ENCODE measurements around the gene OPCML. TPM values are rescaled to one million over a fixed set of nuclear protein-coding genes. Genes with fewer than 3 reads are reported as not detected.

Gene OPCML
- total RNA-seq, 1 experiment from 2014 or later, result 0.94 TPM

DNA sequence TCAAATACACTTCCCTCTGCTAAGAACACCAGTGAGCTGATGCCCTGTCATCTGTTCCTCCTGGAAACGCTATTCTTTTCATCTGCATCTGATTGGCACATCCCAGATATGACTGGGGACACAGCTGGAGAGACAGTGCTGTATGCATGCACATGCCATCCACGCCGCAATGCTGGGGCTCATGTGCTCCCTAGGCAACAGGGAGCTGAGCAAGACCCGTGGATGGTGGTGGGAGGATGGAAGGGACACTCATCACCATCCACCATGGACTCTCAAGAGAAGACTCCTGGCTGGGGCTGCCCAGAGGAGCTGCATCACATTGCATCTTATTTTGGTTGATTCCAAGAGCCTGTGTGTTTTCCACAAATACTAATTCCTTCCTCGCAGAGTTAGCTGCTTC, 534.9 kb downstream of the OPCML start:
- H3K27me3 Mint-ChIP-seq (ENCODE audit: low read depth), result peaks cover 62% of the 10 kb centered on the region
- H2AK5ac ChIP-seq (ENCODE audit: insufficient read length, low read length), result no peak overlapping the region
- H2BK120ac ChIP-seq (ENCODE audit: low read depth, low read length, poor library complexity, severe bottlenecking), result no peak overlapping the region
- no peak overlapping the region for H4K8ac ChIP-seq (replicated peaks; ENCODE audit: insufficient read length, low read depth, low read length)
- H3K36me3 Mint-ChIP-seq (ENCODE audit: insufficient read depth in 1 of 3, low read depth in 3 of 3), result peaks cover 0 to 5% (median 0%) of the 10 kb centered on the region in 3 experiments; a peak in 2 of 7 replicates
- peaks cover 3% of the 10 kb centered on the region; the same call in 1 of the 2 replicates for H3K4me1 ChIP-seq (ENCODE audit: insufficient read depth, low read length)
- no peak overlapping the region for H3K4ac ChIP-seq (ENCODE audit: low read depth, low read length)
- no peak overlapping the region for H3K56ac ChIP-seq (ENCODE audit: insufficient read length, low read depth, low read length)
- H4K91ac ChIP-seq (ENCODE audit: insufficient read length, low read depth, low read length), result no peak overlapping the region
- H3K4me1 Mint-ChIP-seq, result peaks cover 30 to 36% of the 10 kb centered on the region in 2 experiments
- no peak overlapping the region for H3K27ac ChIP-seq (ENCODE audit: insufficient read length, low read depth, low read length)
- no peak overlapping the region for H3T11ph ChIP-seq (ENCODE audit: low read length)
- H3K79me1 ChIP-seq (ENCODE audit: insufficient read depth, low read depth, low read length, poor library complexity, severe bottlenecking), result no peaks in the 10 kb centered on the region
- no peaks in the 10 kb centered on the region for H3K9me3 ChIP-seq (ENCODE audit: control insufficient read depth, low read depth, low read length)
- peaks cover 3% of the 10 kb centered on the region for H3K23me2 ChIP-seq (ENCODE audit: insufficient read length, low read depth, low read length, poor library complexity, severe bottlenecking)
- H2AFZ ChIP-seq (ENCODE audit: low read length), result no peak overlapping the region
- no peak overlapping the region for H3K23ac ChIP-seq (ENCODE audit: insufficient read length, low read depth, low read length)
- H3K27me3 ChIP-seq (ENCODE audit: insufficient read depth, low read length), result peaks cover 21% of the 10 kb centered on the region; the same call in 1 of the 2 replicates
- H4K5ac ChIP-seq (ENCODE audit: insufficient read length, low read depth, low read length), result no peak overlapping the region
- H3K4me2 ChIP-seq (ENCODE audit: insufficient read depth, insufficient read length, low read length), result no peak overlapping the region
- H2BK5ac ChIP-seq (ENCODE audit: insufficient read length, low read length), result no peak overlapping the region
- TF ChIP-seq, protein P1, sequence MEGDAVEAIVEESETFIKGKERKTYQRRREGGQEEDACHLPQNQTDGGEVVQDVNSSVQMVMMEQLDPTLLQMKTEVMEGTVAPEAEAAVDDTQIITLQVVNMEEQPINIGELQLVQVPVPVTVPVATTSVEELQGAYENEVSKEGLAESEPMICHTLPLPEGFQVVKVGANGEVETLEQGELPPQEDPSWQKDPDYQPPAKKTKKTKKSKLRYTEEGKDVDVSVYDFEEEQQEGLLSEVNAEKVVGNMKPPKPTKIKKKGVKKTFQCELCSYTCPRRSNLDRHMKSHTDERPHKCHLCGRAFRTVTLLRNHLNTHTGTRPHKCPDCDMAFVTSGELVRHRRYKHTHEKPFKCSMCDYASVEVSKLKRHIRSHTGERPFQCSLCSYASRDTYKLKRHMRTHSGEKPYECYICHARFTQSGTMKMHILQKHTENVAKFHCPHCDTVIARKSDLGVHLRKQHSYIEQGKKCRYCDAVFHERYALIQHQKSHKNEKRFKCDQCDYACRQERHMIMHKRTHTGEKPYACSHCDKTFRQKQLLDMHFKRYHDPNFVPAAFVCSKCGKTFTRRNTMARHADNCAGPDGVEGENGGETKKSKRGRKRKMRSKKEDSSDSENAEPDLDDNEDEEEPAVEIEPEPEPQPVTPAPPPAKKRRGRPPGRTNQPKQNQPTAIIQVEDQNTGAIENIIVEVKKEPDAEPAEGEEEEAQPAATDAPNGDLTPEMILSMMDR (conservative IDR thresholded peaks at IDR 0.05), result no peak
- no peak overlapping the region for H3K9ac ChIP-seq (ENCODE audit: extremely low read depth, insufficient read length, low read length)
- no peak overlapping the region for H3K18ac ChIP-seq (ENCODE audit: insufficient read length, low read depth, low read length)
- peaks cover 3 to 5% of the 10 kb centered on the region in 2 experiments; a peak in 2 of 5 replicates for H3K9me3 Mint-ChIP-seq
- no peak overlapping the region for H3K4me3 Mint-ChIP-seq
- H3K79me2 ChIP-seq (ENCODE audit: insufficient read depth, low read length), result no peaks in the 10 kb centered on the region
- no peak overlapping the region for H3K27ac Mint-ChIP-seq
- H2BK15ac ChIP-seq (ENCODE audit: low read depth, low read length), result no peak overlapping the region
- no CpG with 5 or more reads among the region's 5 CpGs for WGBS (ENCODE audit: extremely low coverage, insufficient read length, low lambda C conversion rate)
- no peak overlapping the region for H2BK20ac ChIP-seq (ENCODE audit: low read depth, low read length, poor library complexity, severe bottlenecking)
- no peak overlapping the region for H2BK12ac ChIP-seq (ENCODE audit: insufficient read length, low read depth, low read length)
- H3K14ac ChIP-seq (ENCODE audit: insufficient read depth, low read length), result no peak overlapping the region; the same call in 1 of the 2 replicates
- H4K20me1 ChIP-seq (ENCODE audit: control insufficient read depth, insufficient read depth, insufficient read length), result no peaks in the 10 kb centered on the region
- DNase-seq, result no peak

All from H9 (cell line).